ENCODE data around the gene RPS16. TPM values are rescaled to one million over a fixed set of nuclear protein-coding genes. Genes with fewer than 3 reads are reported as not detected.

Gene RPS16
- total and polyA plus RNA-seq, 7 experiments from 2014 or later: 2,281 to 4,335 (median 3,122) TPM

GRCh38 chr19:39411081-39411831 lies 24.5 kb downstream of the RPS16 start:
- Histone ChIP-seq H3K36me3 (ENCODE audit: control insufficient read depth in 2 of 3, insufficient read depth in 3 of 3, low read length in 3 of 3) (peaks cover 12 to 35% (median 14%) of the 10 kb centered on the region in 3 experiments), H3K9me3 (ENCODE audit: control insufficient read depth in 2 of 3, low read length in 3 of 3) (no peaks in the 10 kb centered on the region), H3K4me1 (ENCODE audit: control insufficient read depth in 2 of 2, insufficient read depth in 2 of 2, low read length in 2 of 2) (peaks cover 24 to 28% of the 10 kb centered on the region in 2 donors), H3K27me3 (ENCODE audit: control insufficient read depth in 2 of 2, insufficient read depth in 2 of 2, low read length in 2 of 2) (no peaks in the 10 kb centered on the region), H3K27ac (ENCODE audit: low read depth, low read length) (peak overlapping the region; percentile 100), H3K4me3 (ENCODE audit: low read length) (peak overlapping the region; percentile 82)
- peaks cover 0 to 3% (median 0%) of the 10 kb centered on the region in 5 donors for H3K27me3 Mint-ChIP-seq
- DNase-seq (peak in 2 of 9 donors; percentile 39 to 46), ATAC-seq (no peak)
- H3K4me3 Mint-ChIP-seq: peak overlapping the region; percentile 84 to 99 (median 92)
- H3K4me1 Mint-ChIP-seq: peaks cover 27 to 51% (median 37%) of the 10 kb centered on the region in 7 donors
- CTCF ChIA-PET: interaction anchor here (0.7 to 2.3 kb wide), 11 partner anchors 12 to 938 kb away, joined by 3 to 121 read pairs (median 4); partner anchors contain the start of genes MED29, PAF1, RPS16 and SAMD4B
- intact Hi-C loops (cut with micrococcal nuclease): loop anchor here in 1 of 2 donors (1.0 to 5.0 kb wide), 2 partner anchors 286 to 1009 kb away; partner anchors contain the start of genes FAM98C and PAK4
- peaks cover 0 to 22% (median 0%) of the 10 kb centered on the region in 11 donors for H3K9me3 Mint-ChIP-seq
- H3K36me3 Mint-ChIP-seq: peaks cover 13 to 33% (median 17%) of the 10 kb centered on the region in 5 donors
- POLR2A ChIA-PET: interaction anchor here (0.5 to 2.3 kb wide), 15 partner anchors 12 to 747 kb away, joined by 3 to 250 read pairs (median 6); partner anchors contain the start of genes EID2B, GMFG, MED29 and PAF1
- H3K27ac Mint-ChIP-seq: peak overlapping the region; percentile 90 to 100 (median 97)

- Mint-ChIP-seq H3K27me3 (peaks cover 0 to 3% (median 0%) of the 10 kb centered on the region in 5 donors), H3K4me1 (peaks cover 30 to 56% (median 40%) of the 10 kb centered on the region in 7 donors), H3K4me3 (peak overlapping the region; percentile 84 to 99 (median 92)), H3K27ac (peak overlapping the region; percentile 90 to 100 (median 97)), H3K9me3 (peaks cover 0 to 24% (median 0%) of the 10 kb centered on the region in 11 donors), H3K36me3 (peaks cover 13 to 33% (median 17%) of the 10 kb centered on the region in 5 donors)
- ChIA-PET POLR2A (interaction anchor here (0.5 to 2.3 kb wide), 4 partner anchors 11 to 747 kb away, joined by 3 to 250 read pairs (median 18); partner anchors contain the start of gene RPS16), CTCF (interaction anchor here (1.3 to 2.3 kb wide), 3 partner anchors 11 to 30 kb away, joined by 3 to 121 read pairs (median 6); partner anchors contain the start of gene RPS16)
- intact Hi-C loops (cut with micrococcal nuclease): loop anchor here in 1 of 2 donors (1.0 to 5.0 kb wide), 2 partner anchors 285 to 1008 kb away; partner anchors contain the start of genes FAM98C and PAK4
- no peak for ATAC-seq
- no peak for DNase-seq
- Histone ChIP-seq H3K36me3 (ENCODE audit: control insufficient read depth in 2 of 3, insufficient read depth in 3 of 3, low read length in 3 of 3) (peaks cover 12 to 34% (median 14%) of the 10 kb centered on the region in 3 experiments), H3K27ac (ENCODE audit: low read depth, low read length) (peak overlapping the region; percentile 100), H3K4me3 (ENCODE audit: low read length) (peak overlapping the region; percentile 82), H3K9me3 (ENCODE audit: control insufficient read depth in 2 of 3, low read length in 3 of 3) (no peaks in the 10 kb centered on the region), H3K27me3 (ENCODE audit: control insufficient read depth in 2 of 2, insufficient read depth in 2 of 2, low read length in 2 of 2) (no peaks in the 10 kb centered on the region), H3K4me1 (ENCODE audit: control insufficient read depth in 2 of 2, insufficient read depth in 2 of 2, low read length in 2 of 2) (peaks cover 28 to 29% of the 10 kb centered on the region in 2 donors)
Observed at GRCh38 chr19:39410831-39411080, 25.0 kb downstream of the RPS16 start.

GRCh38 chr19:39410017-39410830 lies 25.5 kb downstream of the RPS16 start:
- peak; percentile 70 to 80 (median 72) for DNase-seq
- H3K27ac Mint-ChIP-seq: peak overlapping the region; percentile 90 to 100 (median 97)
- intact Hi-C loops (cut with micrococcal nuclease): loop anchor here in 1 of 2 donors (5.0 kb wide), 1 partner anchor 1008 kb away; the partner anchor contains the start of gene FAM98C
- peak overlapping the region; percentile 84 to 99 (median 92) for H3K4me3 Mint-ChIP-seq
- Histone ChIP-seq H3K9me3 (ENCODE audit: control insufficient read depth in 2 of 3, low read length in 3 of 3) (no peaks in the 10 kb centered on the region), H3K36me3 (ENCODE audit: control insufficient read depth in 2 of 3, insufficient read depth in 3 of 3, low read length in 3 of 3) (peaks cover 12 to 34% (median 14%) of the 10 kb centered on the region in 3 experiments), H3K27me3 (ENCODE audit: control insufficient read depth in 2 of 2, insufficient read depth in 2 of 2, low read length in 2 of 2) (no peaks in the 10 kb centered on the region), H3K4me1 (ENCODE audit: control insufficient read depth in 2 of 2, insufficient read depth in 2 of 2, low read length in 2 of 2) (peaks cover 33% of the 10 kb centered on the region in 2 donors), H3K27ac (ENCODE audit: low read depth, low read length) (peak overlapping the region; percentile 100), H3K4me3 (ENCODE audit: low read length) (peak overlapping the region; percentile 82)
- peaks cover 0 to 24% (median 0%) of the 10 kb centered on the region in 11 donors for H3K9me3 Mint-ChIP-seq
- H3K27me3 Mint-ChIP-seq: peaks cover 0 to 3% (median 0%) of the 10 kb centered on the region in 5 donors
- ATAC-seq: peak; percentile 24
- peaks cover 34 to 59% (median 45%) of the 10 kb centered on the region in 7 donors for H3K4me1 Mint-ChIP-seq
- ChIA-PET POLR2A (interaction anchor here (0.9 to 5.1 kb wide), 4 partner anchors 12 to 74 kb away, joined by 3 to 193 read pairs (median 5); partner anchors contain the start of genes GMFG and SAMD4B), CTCF (interaction anchor here (1.8 kb wide), 1 partner anchor 10 kb away, joined by 5 read pairs; no protein-coding TSS in a partner anchor)
- peaks cover 13 to 33% (median 17%) of the 10 kb centered on the region in 5 donors for H3K36me3 Mint-ChIP-seq

GRCh38 chr19:39409208-39410016 lies 26.3 kb downstream of the RPS16 start:
- H3K27ac Mint-ChIP-seq: peak overlapping the region; percentile 90 to 100 (median 99)
- H3K27me3 ChIP-seq (ENCODE audit: control insufficient read depth in 2 of 2, insufficient read depth in 2 of 2, low read length in 2 of 2): no peaks in the 10 kb centered on the region
- peaks cover 12 to 30% (median 14%) of the 10 kb centered on the region in 3 experiments for H3K36me3 ChIP-seq (ENCODE audit: control insufficient read depth in 2 of 3, insufficient read depth in 3 of 3, low read length in 3 of 3)
- H3K4me1 ChIP-seq (ENCODE audit: control insufficient read depth in 2 of 2, insufficient read depth in 2 of 2, low read length in 2 of 2): peaks cover 36 to 38% of the 10 kb centered on the region in 2 donors
- H3K27ac ChIP-seq (ENCODE audit: low read depth, low read length): peak overlapping the region; percentile 100
- peaks cover 13 to 31% (median 17%) of the 10 kb centered on the region in 5 donors for H3K36me3 Mint-ChIP-seq
- peaks cover 34 to 57% (median 47%) of the 10 kb centered on the region in 7 donors for H3K4me1 Mint-ChIP-seq
- ChIA-PET CTCF (interaction anchor here (1.8 to 4.3 kb wide), 2 partner anchors 9 to 12 kb away, joined by 5 to 50 read pairs; no protein-coding TSS in a partner anchor), POLR2A (interaction anchor here (0.6 to 5.1 kb wide), 8 partner anchors 11 to 125 kb away, joined by 3 to 193 read pairs (median 6); partner anchors contain the start of genes GMFG, MED29, PAF1 and RPS16)
- ATAC-seq: peak; percentile 3
- DNase-seq: peak; percentile 75 to 92 (median 80)
- H3K9me3 ChIP-seq (ENCODE audit: control insufficient read depth in 2 of 3, low read length in 3 of 3): no peaks in the 10 kb centered on the region
- peaks cover 0 to 24% (median 0%) of the 10 kb centered on the region in 11 donors for H3K9me3 Mint-ChIP-seq
- H3K27me3 Mint-ChIP-seq: peaks cover 0 to 3% (median 0%) of the 10 kb centered on the region in 5 donors
- H3K4me3 ChIP-seq (ENCODE audit: low read length): peak overlapping the region; percentile 100
- H3K4me3 Mint-ChIP-seq: peak overlapping the region; percentile 89 to 99 (median 96)
- intact Hi-C loops (cut with micrococcal nuclease): loop anchor here in 1 of 2 donors (5.0 kb wide), 1 partner anchor 1007 kb away; the partner anchor contains the start of gene FAM98C

GRCh38 chr19:39408392-39409207 lies 27.1 kb downstream of the RPS16 start:
- Histone ChIP-seq H3K9me3 (ENCODE audit: control insufficient read depth in 2 of 3, low read length in 3 of 3) (no peaks in the 10 kb centered on the region), H3K36me3 (ENCODE audit: control insufficient read depth in 2 of 3, insufficient read depth in 3 of 3, low read length in 3 of 3) (peaks cover 12 to 30% (median 14%) of the 10 kb centered on the region in 3 experiments), H3K4me3 (ENCODE audit: low read length) (peak overlapping the region; percentile 100), H3K4me1 (ENCODE audit: control insufficient read depth in 2 of 2, insufficient read depth in 2 of 2, low read length in 2 of 2) (peaks cover 34 to 43% of the 10 kb centered on the region in 2 donors), H3K27ac (ENCODE audit: low read depth, low read length) (peak overlapping the region; percentile 100), H3K27me3 (ENCODE audit: control insufficient read depth in 2 of 2, insufficient read depth in 2 of 2, low read length in 2 of 2) (no peaks in the 10 kb centered on the region)
- CTCF ChIA-PET: interaction anchor here (1.8 to 4.3 kb wide), 2 partner anchors 8 to 11 kb away, joined by 5 to 50 read pairs; no protein-coding TSS in a partner anchor
- POLR2A ChIA-PET: interaction anchor here (0.6 to 5.1 kb wide), 10 partner anchors 10 to 1028 kb away, joined by 3 to 193 read pairs (median 6); partner anchors contain the start of genes EID2, GMFG, MED29 and PAF1
- peaks cover 13 to 26% (median 17%) of the 10 kb centered on the region in 5 donors for H3K36me3 Mint-ChIP-seq
- intact Hi-C loops (cut with micrococcal nuclease): no loop called here
- peak in 5 of 9 donors; percentile 39 to 52 (median 41) for DNase-seq
- H3K4me1 Mint-ChIP-seq: peaks cover 26 to 57% (median 43%) of the 10 kb centered on the region in 7 donors
- H3K9me3 Mint-ChIP-seq: peaks cover 0 to 24% (median 0%) of the 10 kb centered on the region in 11 donors
- H3K27me3 Mint-ChIP-seq: peaks cover 0 to 6% (median 0%) of the 10 kb centered on the region in 5 donors
- peak overlapping the region; percentile 89 to 99 (median 94) for H3K4me3 Mint-ChIP-seq
- no peak for ATAC-seq
- H3K27ac Mint-ChIP-seq: peak overlapping the region; percentile 96 to 99 (median 99)
